IMR-90 (cell line): ENCODE data around the gene GJD2.

Experiments used
- CTCF ChIP-seq: conservative IDR thresholded peaks from 2 replicates; pipeline ENCODE4 v1.5.1; 2012; ENCODE audit warnings: mild to moderate bottlenecking, low read depth, low read length, improper control_type of control experiment
- POLR2A ChIP-seq: IDR thresholded peaks from 2 replicates; pipeline ENCODE4 v1.6.1; 2012; ENCODE audit warnings: mild to moderate bottlenecking, low read depth, low read length
- RFX5 ChIP-seq: IDR thresholded peaks from 2 replicates; pipeline ENCODE4 v1.8.0; 2012; ENCODE audit warnings: low read depth, mild to moderate bottlenecking, low read length, moderate library complexity

GRCh38 chr15:34732430-34732829 lies 22.4 kb downstream of the GJD2 start:
- TF ChIP-seq CTCF (no peak), POLR2A (no peak), RFX5 (no peak)
